DOHH2 (cell line): Measurements from ENCODE around the gene ABCB11.

Source experiments
- H3F3A ChIP-seq: fragments of 200-600 bp; sonication (generic), shearing (Covaris generic); 2 replicates; pipeline ENCODE4 v1.6.0; 2016; ENCODE audit warnings: antibody characterized with exemption, mild to moderate bottlenecking; ENCODE audit not compliant: control insufficient read depth, insufficient read depth
- H3K27ac ChIP-seq: fragments of 200-600 bp; sonication (generic); 2 replicates; pipeline ENCODE4 v1.5.1; 2014; ENCODE audit warnings: low read depth, mild to moderate bottlenecking, low read length, moderate library complexity
- H3K27me3 ChIP-seq: fragments of 200-600 bp; sonication (generic); 2 replicates; pipeline ENCODE4 v1.6.1; 2014; ENCODE audit warnings: mild to moderate bottlenecking, low read length, mixed read lengths; ENCODE audit not compliant: control insufficient read depth
- H3K36me3 ChIP-seq: fragments of 200-600 bp; sonication (generic); 2 replicates; pipeline ENCODE4 v1.6.1; 2014; ENCODE audit warnings: mild to moderate bottlenecking, low read length, moderate library complexity, mixed read lengths; ENCODE audit not compliant: control insufficient read depth
- H3K4me1 ChIP-seq: fragments of 200-600 bp; sonication (generic); 2 replicates; pipeline ENCODE4 v1.6.1; 2014; ENCODE audit warnings: mild to moderate bottlenecking, low read length, mixed read lengths; ENCODE audit not compliant: control insufficient read depth
- H3K4me2 ChIP-seq: fragments of 200-600 bp; sonication (generic); 2 replicates; pipeline ENCODE4 v1.6.0; 2014; ENCODE audit warnings: mild to moderate bottlenecking, low read length, moderate library complexity
- H3K4me3 ChIP-seq: fragments of 200-600 bp; sonication (generic); 2 replicates; pipeline ENCODE4 v1.5.1; 2014; ENCODE audit warnings: mild to moderate bottlenecking, low read length, mixed read lengths
- H3K79me2 ChIP-seq: fragments of 200-600 bp; sonication (generic); 2 replicates; pipeline ENCODE4 v1.6.1; 2014; ENCODE audit warnings: mild to moderate bottlenecking, low read length, mixed read lengths; ENCODE audit not compliant: control insufficient read depth
- H3K9me2 ChIP-seq: fragments of 200-600 bp; sonication (generic); replicated peaks from 2 replicates; pipeline ENCODE4 v1.6.1; 2014; ENCODE audit warnings: mild to moderate bottlenecking, low read length, mixed read lengths; ENCODE audit not compliant: control insufficient read depth
- H3K9me3 ChIP-seq: fragments of 200-600 bp; sonication (generic); 2 replicates; pipeline ENCODE4 v1.6.1; 2014; ENCODE audit warnings: antibody characterized with exemption, low read length, mixed read lengths; ENCODE audit not compliant: control insufficient read depth, insufficient read depth
- H4K20me1 ChIP-seq: fragments of 200-600 bp; sonication (generic); 2 replicates; pipeline ENCODE4 v1.6.0; 2014; ENCODE audit warnings: low read depth, mild to moderate bottlenecking, antibody characterized with exemption, low read length, moderate library complexity; ENCODE audit not compliant: control insufficient read depth, insufficient read depth
- EZH2phosphoT487 ChIP-seq: fragments of 200-600 bp; sonication (generic); IDR thresholded peaks from 2 replicates; pipeline ENCODE4 v1.6.1; 2017; ENCODE audit warnings: borderline replicate concordance, mild to moderate bottlenecking, antibody characterized with exemption, low read length, moderate library complexity, mixed read lengths
- TF ChIP-seq, protein P1 (sequence below): fragments of 200-600 bp; sonication (generic); IDR thresholded peaks from one replicate; pipeline ENCODE4 v1.5.1; 2014; ENCODE audit warnings: antibody characterized with exemption, mild to moderate bottlenecking, low read depth, low read length; ENCODE audit not compliant: poor library complexity, severe bottlenecking

ABCB11 gene

DNA sequence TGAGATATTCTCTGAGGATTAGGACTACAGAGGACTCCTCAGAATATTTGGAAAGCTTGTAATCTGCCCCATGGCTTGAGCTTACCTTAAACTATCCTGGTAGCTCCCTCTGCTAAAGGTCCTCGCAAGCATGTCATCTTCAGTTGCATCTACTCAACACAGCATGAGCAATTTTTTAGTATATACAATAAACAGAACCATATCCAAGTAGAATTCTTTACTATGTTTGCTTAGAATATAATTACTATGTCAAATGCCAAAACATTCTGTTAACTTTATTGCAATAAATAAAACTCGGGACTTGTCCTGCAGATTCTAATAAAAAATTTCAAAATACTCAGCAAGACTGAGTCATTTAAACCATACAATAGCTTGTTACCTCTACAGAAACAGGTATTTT lies 62.8 kb downstream of the ABCB11 start:
- no peak overlapping the region for H3K27ac ChIP-seq
- no peaks in the 10 kb centered on the region for H3K9me2 ChIP-seq
- H3K36me3 ChIP-seq, result no peaks in the 10 kb centered on the region
- H3K4me3 ChIP-seq, result no peak overlapping the region
- no peaks in the 10 kb centered on the region for H3F3A ChIP-seq
- H3K27me3 ChIP-seq, result no peaks in the 10 kb centered on the region
- no peaks in the 10 kb centered on the region for H4K20me1 ChIP-seq
- no peaks in the 10 kb centered on the region for H3K4me1 ChIP-seq
- H3K79me2 ChIP-seq, result no peaks in the 10 kb centered on the region
- no peak overlapping the region for H3K4me2 ChIP-seq
- H3K9me3 ChIP-seq, result no peaks in the 10 kb centered on the region
- no peak for TF ChIP-seq EZH2phosphoT487
- TF ChIP-seq, protein P1, sequence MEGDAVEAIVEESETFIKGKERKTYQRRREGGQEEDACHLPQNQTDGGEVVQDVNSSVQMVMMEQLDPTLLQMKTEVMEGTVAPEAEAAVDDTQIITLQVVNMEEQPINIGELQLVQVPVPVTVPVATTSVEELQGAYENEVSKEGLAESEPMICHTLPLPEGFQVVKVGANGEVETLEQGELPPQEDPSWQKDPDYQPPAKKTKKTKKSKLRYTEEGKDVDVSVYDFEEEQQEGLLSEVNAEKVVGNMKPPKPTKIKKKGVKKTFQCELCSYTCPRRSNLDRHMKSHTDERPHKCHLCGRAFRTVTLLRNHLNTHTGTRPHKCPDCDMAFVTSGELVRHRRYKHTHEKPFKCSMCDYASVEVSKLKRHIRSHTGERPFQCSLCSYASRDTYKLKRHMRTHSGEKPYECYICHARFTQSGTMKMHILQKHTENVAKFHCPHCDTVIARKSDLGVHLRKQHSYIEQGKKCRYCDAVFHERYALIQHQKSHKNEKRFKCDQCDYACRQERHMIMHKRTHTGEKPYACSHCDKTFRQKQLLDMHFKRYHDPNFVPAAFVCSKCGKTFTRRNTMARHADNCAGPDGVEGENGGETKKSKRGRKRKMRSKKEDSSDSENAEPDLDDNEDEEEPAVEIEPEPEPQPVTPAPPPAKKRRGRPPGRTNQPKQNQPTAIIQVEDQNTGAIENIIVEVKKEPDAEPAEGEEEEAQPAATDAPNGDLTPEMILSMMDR, result no peak

DNA sequence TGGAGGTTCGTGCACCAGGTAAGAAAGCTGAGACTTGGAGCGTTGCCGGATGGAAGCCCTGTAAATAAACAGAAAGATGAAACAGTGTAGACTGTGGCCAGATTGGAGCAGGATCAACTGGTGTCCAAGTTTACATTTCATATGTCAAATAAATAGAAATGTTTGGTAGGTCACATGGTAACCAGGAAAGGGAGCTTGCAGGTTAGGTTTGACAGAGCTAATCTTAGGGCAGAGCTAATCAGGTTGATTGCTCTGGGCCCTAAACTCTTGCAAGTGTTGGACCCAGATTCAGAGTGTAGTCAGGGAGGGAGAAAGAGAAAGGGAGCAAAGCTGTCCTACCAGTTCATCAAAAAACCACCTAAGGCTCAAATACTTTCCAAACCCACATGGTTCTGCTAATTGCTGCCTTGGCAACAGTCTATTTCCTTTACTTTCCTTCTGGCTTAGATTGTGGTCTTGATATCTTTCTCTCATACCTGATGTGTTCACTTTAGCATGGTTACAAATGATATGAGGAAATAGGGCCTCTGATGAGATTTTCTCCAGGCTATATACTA lies 66.8 kb downstream of the ABCB11 start:
- Histone ChIP-seq H3K4me2 (no peak overlapping the region), H3K27me3 (no peaks in the 10 kb centered on the region), H4K20me1 (no peaks in the 10 kb centered on the region), H3K4me3 (no peak overlapping the region), H3K79me2 (no peaks in the 10 kb centered on the region), H3F3A (no peaks in the 10 kb centered on the region), H3K4me1 (no peaks in the 10 kb centered on the region), H3K36me3 (no peaks in the 10 kb centered on the region), H3K27ac (no peak overlapping the region), H3K9me3 (no peaks in the 10 kb centered on the region), H3K9me2 (no peaks in the 10 kb centered on the region)
- no peak for TF ChIP-seq EZH2phosphoT487
- TF ChIP-seq, protein P1, result no peak

DNA sequence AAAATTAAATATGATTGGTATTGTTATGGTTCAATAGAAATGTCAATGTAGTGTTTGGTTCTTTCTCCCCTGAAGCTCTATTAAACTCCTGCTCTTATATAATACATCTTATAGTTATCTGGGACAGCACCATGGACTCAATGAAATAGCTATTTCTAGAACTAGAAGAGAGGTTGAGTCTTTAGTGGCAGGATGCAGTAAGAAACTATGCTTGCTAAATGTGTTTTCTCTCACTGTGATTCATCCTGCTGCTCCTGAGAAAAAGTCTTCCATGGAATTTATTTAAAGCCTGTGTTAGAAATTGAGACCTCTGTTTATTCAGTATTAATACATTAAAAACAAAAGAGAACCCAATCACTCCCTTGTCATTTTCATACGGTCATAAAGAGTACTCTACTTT lies 68.5 kb downstream of the ABCB11 start:
- H3K79me2 ChIP-seq, result no peaks in the 10 kb centered on the region
- H3K4me3 ChIP-seq, result no peak overlapping the region
- H3F3A ChIP-seq, result no peaks in the 10 kb centered on the region
- no peaks in the 10 kb centered on the region for H3K36me3 ChIP-seq
- H3K4me2 ChIP-seq, result no peak overlapping the region
- H3K4me1 ChIP-seq, result no peaks in the 10 kb centered on the region
- H3K9me2 ChIP-seq, result no peaks in the 10 kb centered on the region
- H3K27ac ChIP-seq, result no peak overlapping the region
- no peaks in the 10 kb centered on the region for H3K27me3 ChIP-seq
- TF ChIP-seq, protein P1, result no peak
- TF ChIP-seq EZH2phosphoT487, result no peak
- H3K9me3 ChIP-seq, result no peaks in the 10 kb centered on the region
- no peaks in the 10 kb centered on the region; the same call in 1 of the 2 replicates for H4K20me1 ChIP-seq
